ENCODE results near the gene RAPGEF4. TPM values are rescaled to one million over a fixed set of nuclear protein-coding genes. Genes with fewer than 3 reads are reported as not detected.
A peak's percentile ranks its signal among the peaks of the same experiment; 100 is the strongest.

Gene RAPGEF4
- total and polyA plus RNA-seq, 2 of the 4 experiments (the other 2 are of a cell fraction) = 1.7 to 3.2 TPM

DNA sequence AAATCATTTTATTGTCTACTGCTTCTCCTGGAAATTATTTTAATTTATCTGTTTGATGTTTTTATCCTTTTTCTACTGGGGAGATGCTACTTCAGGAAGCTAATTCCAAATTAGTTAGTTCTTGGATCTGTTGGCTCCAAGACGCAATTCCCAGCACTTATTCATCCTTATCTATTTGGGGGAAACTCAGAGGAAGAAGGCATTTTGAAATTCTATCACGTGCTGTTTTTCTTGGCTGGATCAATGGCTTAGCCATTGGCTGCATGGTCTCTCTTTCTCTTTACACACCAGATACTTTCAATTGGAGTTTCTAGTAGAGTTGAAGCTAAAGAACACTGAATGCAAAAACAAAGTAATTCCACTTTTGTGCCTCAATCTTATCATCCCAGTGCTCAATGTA is 98.3 kb downstream of the RAPGEF4 start:
- in situ Hi-C loops (cut with MboI; ENCODE audit: low sequenced_read_pairs) = no loop called here
- H4K20me1 ChIP-seq (ENCODE audit: insufficient read depth, low read length) = no peaks in the 10 kb centered on the region
- H2AK9ac ChIP-seq (replicated peaks; ENCODE audit: low read depth, low read length, poor library complexity) = no peak overlapping the region
- peaks cover 9% of the 10 kb centered on the region for H3K4me1 ChIP-seq (ENCODE audit: control insufficient read depth, insufficient read depth, low read length)
- no peak overlapping the region for H2BK20ac ChIP-seq (ENCODE audit: low read depth, low read length)
- no peak overlapping the region for H3K4ac ChIP-seq (ENCODE audit: low read depth, low read length)
- H2AFZ ChIP-seq (replicated peaks; ENCODE audit: low read length, poor library complexity) = no peak overlapping the region
- no peak overlapping the region for H3K56ac ChIP-seq (ENCODE audit: extremely low read depth, insufficient read depth, low read length)
- H4K91ac ChIP-seq (ENCODE audit: insufficient read depth, low read depth, low read length) = no peak overlapping the region
- ChIA-PET CTCF (no interaction called here), POLR2A (ENCODE audit: unreplicated experiment) (no interaction called here)
- H3K36me3 ChIP-seq (ENCODE audit: control insufficient read depth, insufficient read depth, low read length) = no peaks in the 10 kb centered on the region
- DNase-seq (peak; percentile 64), ATAC-seq (ENCODE audit: low read depth) (no peak)
- H3K27me3 ChIP-seq (ENCODE audit: control insufficient read depth, insufficient read depth, low read length) = no peaks in the 10 kb centered on the region
- no peak overlapping the region for H3K4me3 ChIP-seq (ENCODE audit: insufficient read depth, low read depth, low read length)
- H2BK15ac ChIP-seq (ENCODE audit: low read depth, low read length) = no peak overlapping the region
- H3K9me1 ChIP-seq (ENCODE audit: insufficient read depth, low read length) = peaks cover 8% of the 10 kb centered on the region
- no peak overlapping the region for H3K9ac ChIP-seq (ENCODE audit: low read depth, low read length)
- no peak overlapping the region for H4K8ac ChIP-seq (ENCODE audit: low read depth in 2 of 2, low read length in 2 of 2)
- H3K27ac ChIP-seq (ENCODE audit: insufficient read depth, low read length) = no peak overlapping the region
- TF ChIP-seq MAZ (IDR thresholded peaks at IDR 0.05; ENCODE audit: borderline replicate concordance, low read depth, low read length) (no peak), MXI1 (IDR thresholded peaks at IDR 0.05; ENCODE audit: borderline replicate concordance, low read depth, low read length) (no peak)
- TF ChIP-seq, protein P1, sequence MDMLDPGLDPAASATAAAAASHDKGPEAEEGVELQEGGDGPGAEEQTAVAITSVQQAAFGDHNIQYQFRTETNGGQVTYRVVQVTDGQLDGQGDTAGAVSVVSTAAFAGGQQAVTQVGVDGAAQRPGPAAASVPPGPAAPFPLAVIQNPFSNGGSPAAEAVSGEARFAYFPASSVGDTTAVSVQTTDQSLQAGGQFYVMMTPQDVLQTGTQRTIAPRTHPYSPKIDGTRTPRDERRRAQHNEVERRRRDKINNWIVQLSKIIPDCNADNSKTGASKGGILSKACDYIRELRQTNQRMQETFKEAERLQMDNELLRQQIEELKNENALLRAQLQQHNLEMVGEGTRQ (IDR thresholded peaks at IDR 0.05; ENCODE audit: low read depth, low read length) = peak; percentile 60
- intact Hi-C loops (cut with micrococcal nuclease) = no loop called here
- no CpG with 5 or more reads among the region's 2 CpGs for WGBS, 2 experiments (ENCODE audit: extremely low coverage in 2 of 2, insufficient read length in 1 of 2)
- BruUV-seq (replicated peaks) = no TSS peak
- H4K5ac ChIP-seq (ENCODE audit: low read depth, low read length) = no peak overlapping the region; the same call in 1 of the 2 replicates
- no peaks in the 10 kb centered on the region for H3K9me3 ChIP-seq (ENCODE audit: control insufficient read depth, insufficient read depth, low read length)
- dilution Hi-C loops (cut with HindIII; ENCODE audit: low sequenced_read_pairs, unreplicated experiment) = no loop called here
- H2BK5ac ChIP-seq (ENCODE audit: low read depth, low read length, poor library complexity, severe bottlenecking) = no peak overlapping the region
- no peak overlapping the region for H3K14ac ChIP-seq (replicated peaks; ENCODE audit: low read depth, low read length)
- H2BK120ac ChIP-seq (ENCODE audit: low read depth, low read length) = no peak overlapping the region
- H3K18ac ChIP-seq (ENCODE audit: low read depth, low read length) = no peak overlapping the region
- H3K23ac ChIP-seq (ENCODE audit: low read depth, low read length) = no peak overlapping the region
- H2AK5ac ChIP-seq (ENCODE audit: low read depth, low read length) = no peak overlapping the region
- H3K4me2 ChIP-seq (ENCODE audit: low read depth, low read length) = no peak overlapping the region
- no peaks in the 10 kb centered on the region for H3K79me1 ChIP-seq (ENCODE audit: low read depth in 1 of 2, low read length in 2 of 2)

Measured in IMR-90 (cell line).